HCT116 (cell line): ENCODE measurements around the gene PRKN.

Source experiments
- CEBPB ChIP-seq: IDR thresholded peaks from 2 replicates; pipeline ENCODE4 v1.6.1; 2012; ENCODE audit warnings: low read depth
- CTCF ChIP-seq, 3 experiments: fragments of 200-600 bp in 1 of 3; sonication (generic) in 1 of 3; IDR thresholded peaks in 2 of 3; conservative IDR thresholded peaks in 1 of 3; 2 replicates each; pipeline ENCODE4 v1.5.1; 2012 to 2017; ENCODE audit warnings: low read depth in 2 of 3, low read length in 2 of 3, antibody characterized with exemption in 1 of 3, borderline replicate concordance in 1 of 3, control low read depth in 1 of 3, mild to moderate bottlenecking in 1 of 3, mixed read lengths in 1 of 3, mixed run types in 1 of 3, moderate library complexity in 1 of 3; ENCODE audit not compliant: insufficient read depth in 1 of 3
- EGR1 ChIP-seq: IDR thresholded peaks from 2 replicates; pipeline ENCODE4 v1.6.1; 2012; ENCODE audit warnings: low read depth
- EZH2 ChIP-seq: fragments of 200-600 bp; sonication (generic); IDR thresholded peaks from 2 replicates; pipeline ENCODE4 v1.6.1; 2017; ENCODE audit warnings: antibody characterized with exemption, mixed run types
- FOSL1 ChIP-seq: IDR thresholded peaks from 2 replicates; pipeline ENCODE4 v1.6.1; 2012; ENCODE audit warnings: low read depth
- MAX ChIP-seq: IDR thresholded peaks from 2 replicates; pipeline ENCODE4 v1.6.1; 2012
- POLR2A ChIP-seq: IDR thresholded peaks from 2 replicates; pipeline ENCODE4 v1.7.0; 2011; ENCODE audit warnings: borderline replicate concordance; ENCODE audit not compliant: insufficient read depth, insufficient read length; ENCODE audit errors: extremely low read depth
- YY1 ChIP-seq: IDR thresholded peaks from 2 replicates; pipeline ENCODE4 v1.6.1; 2011; ENCODE audit warnings: low read length, low read depth, moderate library complexity, mild to moderate bottlenecking; ENCODE audit not compliant: insufficient replicate concordance; ENCODE audit errors: extremely low read depth
- ZNF274 ChIP-seq: fragments of 200-500 bp; sonication (Bioruptor generic); IDR thresholded peaks from 2 replicates; pipeline ENCODE4 v1.6.1; 2014; ENCODE audit warnings: mild to moderate bottlenecking, low read depth, low read length, inconsistent platforms

GRCh38 chr6:161594412-161594811 is 1133.2 kb downstream of the PRKN start:
- TF ChIP-seq ZNF274, result no peak
- TF ChIP-seq EZH2, result no peak
- no peak for TF ChIP-seq CTCF (IDR thresholded peaks at IDR 0.05 in 2 of 3, conservative IDR thresholded peaks at IDR 0.05 in 1 of 3; ENCODE audit: borderline replicate concordance in 1 of 3, insufficient read depth in 1 of 3, low read depth in 2 of 3, low read length in 2 of 3)
- TF ChIP-seq MAX, result no peak
- TF ChIP-seq FOSL1, result no peak
- TF ChIP-seq CEBPB, result no peak
- no peak for TF ChIP-seq POLR2A
- TF ChIP-seq EGR1, result no peak
- TF ChIP-seq YY1, result no peak
